Islet of Langerhans (tissue), 1 donor: ENCODE results near the gene ZRANB2.

Source experiments
- FAIRE-seq: peaks from one replicate; lab custom pipeline; 2011; peaks lifted over from hg19 to GRCh38; lab: Jason Lieb, UNC

Gene ZRANB2

GRCh38 chr1:71080739-71081696 is at the start of gene ZRANB2:
ZRANB2 (minus strand) TSS chr1:71081035; CDS start chr1:71080995, 40 bp downstream.
- FAIRE-seq = peak; percentile 100

DNA sequence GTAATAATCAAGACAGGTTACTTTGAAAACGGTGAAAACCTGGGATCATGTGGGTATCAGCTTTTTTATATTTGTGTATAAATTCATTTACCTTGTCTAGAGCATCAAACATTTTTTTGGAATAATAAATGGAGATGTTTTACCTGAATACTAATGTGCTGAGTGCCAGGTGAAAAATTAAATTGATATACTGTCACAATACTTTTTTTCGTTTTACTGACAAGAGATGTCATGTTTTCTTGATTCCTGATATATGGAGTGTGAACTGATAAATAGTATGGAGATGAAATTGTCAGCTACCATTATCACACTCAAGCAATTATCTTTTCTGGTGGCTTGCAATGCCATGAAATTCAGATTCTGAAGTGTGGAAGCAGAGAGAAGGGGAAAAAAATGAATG is 47.2 kb upstream of the ZRANB2 start:
- FAIRE-seq = no peak

- no peak for FAIRE-seq
Observed at GRCh38 chr1:71118086-71118485, 37.3 kb upstream of the ZRANB2 start.

GRCh38 chr1:71116729-71117128 is 35.9 kb upstream of the ZRANB2 start:
- FAIRE-seq = no peak

DNA sequence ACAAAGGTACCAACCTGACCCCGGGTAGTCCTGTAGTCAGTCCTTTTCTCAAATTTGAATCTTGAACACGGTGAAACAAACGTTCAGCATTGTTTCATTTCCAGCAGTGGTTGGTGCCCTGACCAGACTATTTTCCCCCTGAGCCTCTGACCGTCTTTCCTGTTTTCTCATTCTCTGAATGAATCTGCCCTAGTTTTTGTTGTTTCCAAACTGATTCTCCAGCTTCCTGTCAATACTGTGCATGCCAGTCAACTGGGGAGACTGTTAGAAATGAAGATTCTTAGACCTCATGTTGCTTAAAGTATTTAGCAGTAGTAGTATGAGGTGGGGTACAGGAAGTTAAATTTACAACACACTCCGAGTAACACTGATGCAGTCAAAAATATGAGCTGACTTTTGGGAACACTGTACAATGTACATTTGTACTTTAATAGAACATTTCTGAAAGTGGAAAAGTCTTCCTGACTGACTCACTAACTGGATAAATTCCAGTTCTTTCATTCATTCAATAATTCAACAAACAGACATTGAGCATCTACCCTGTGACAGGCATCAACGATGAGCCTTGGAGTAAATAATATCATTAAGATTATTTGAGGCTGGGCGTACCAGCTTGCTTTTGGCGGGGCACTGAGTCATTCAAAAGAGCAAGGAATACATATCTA is 26.0 kb upstream of the ZRANB2 start:
- FAIRE-seq = no peak

GRCh38 chr1:71104417-71104816 is 23.6 kb upstream of the ZRANB2 start:
- FAIRE-seq = no peak

- no peak for FAIRE-seq
Observed at GRCh38 chr1:71101839-71102376, 21.1 kb upstream of the ZRANB2 start.

GRCh38 chr1:71097428-71097827 is 16.6 kb upstream of the ZRANB2 start:
- FAIRE-seq = no peak

- no peak for FAIRE-seq
Observed at GRCh38 chr1:71094913-71095312, 14.1 kb upstream of the ZRANB2 start.

DNA sequence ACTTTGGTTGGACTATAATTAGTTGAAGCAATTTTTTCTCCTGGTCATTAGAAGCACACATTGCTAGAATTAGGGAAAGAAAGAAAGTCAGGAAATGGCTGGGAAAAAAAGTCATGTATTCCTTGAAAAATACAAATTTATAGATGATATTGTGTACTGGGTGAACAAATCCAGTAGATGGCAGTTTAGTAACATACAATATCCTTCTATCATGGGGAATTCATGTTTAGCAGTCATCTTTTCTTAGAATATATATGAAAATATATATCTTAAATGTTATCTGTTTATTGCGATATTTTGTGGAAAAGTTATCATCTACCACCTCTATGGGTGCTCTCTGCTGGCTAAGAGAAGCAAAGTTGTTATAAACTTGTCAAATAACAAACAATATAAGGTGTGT is 13.1 kb upstream of the ZRANB2 start:
- peak; percentile 43 for FAIRE-seq

DNA sequence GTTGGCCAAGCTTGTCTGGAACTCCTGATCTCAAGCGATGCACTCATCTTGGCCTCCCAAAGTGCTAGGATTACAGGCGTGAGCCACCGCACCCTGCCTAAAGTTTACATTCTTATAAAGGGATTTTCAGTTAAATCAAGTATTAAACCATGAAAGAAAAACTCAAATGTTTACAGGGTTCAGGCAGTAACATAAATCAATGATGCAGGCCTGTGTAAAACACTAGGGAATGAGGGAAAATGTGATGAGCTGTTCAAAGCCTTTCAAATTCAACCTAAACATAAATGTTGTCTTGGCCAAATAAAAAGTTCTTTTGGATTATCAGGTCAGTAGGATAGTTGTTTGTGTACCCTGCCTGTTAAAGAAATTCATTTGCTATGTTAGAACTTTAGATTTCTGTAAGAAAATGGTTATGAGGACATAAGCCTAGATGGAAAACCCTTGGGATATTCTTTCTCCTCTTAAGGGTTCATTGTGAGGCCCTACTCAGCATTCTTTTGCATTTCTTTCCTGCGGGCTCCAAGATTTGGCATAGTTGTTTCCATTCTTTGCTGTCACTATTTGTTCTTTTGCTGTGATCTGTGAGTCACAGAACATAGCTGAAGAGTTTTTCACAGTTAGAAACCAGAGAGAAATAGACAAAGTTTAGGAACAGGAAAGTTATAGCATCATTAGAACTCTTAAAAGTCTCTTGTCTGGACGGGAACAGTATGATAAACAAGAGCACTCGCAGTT is 8.9 kb upstream of the ZRANB2 start:
- FAIRE-seq = no peak

DNA sequence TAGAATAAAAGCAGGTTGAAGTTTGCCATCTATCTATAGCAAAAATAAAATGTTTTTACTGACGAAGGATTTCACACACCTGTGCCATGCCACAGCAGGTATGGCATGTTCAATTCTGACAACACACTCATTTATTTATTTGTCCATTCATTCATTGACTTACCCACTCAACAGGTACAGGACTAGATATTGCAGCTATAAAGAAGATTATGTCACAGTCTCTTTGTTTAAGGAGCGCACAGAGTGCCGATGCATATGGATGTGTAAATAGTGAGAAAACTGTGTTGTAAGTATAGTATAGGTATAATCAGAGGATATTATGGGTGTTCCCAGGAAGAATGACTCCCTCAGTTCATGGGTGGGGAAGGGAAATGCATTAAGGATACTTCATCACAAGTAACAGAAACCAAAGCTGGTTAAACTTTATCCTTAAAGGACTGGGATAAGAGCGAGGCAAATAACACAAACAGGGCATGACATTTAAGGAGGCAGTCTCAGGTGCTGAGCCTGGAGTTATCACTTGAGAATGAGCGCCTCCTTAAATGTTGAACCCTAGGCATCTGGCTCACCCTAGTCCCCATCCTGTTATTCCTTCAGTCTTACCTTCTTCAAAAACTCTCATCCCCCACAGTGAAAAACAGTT is 7.9 kb upstream of the ZRANB2 start:
- no peak for FAIRE-seq

- FAIRE-seq = no peak
Observed at GRCh38 chr1:71087713-71088112, 6.9 kb upstream of the ZRANB2 start.

GRCh38 chr1:71087060-71087459 is 6.2 kb upstream of the ZRANB2 start:
- no peak for FAIRE-seq

GRCh38 chr1:71086331-71086730 is 5.5 kb upstream of the ZRANB2 start:
- FAIRE-seq = no peak

DNA sequence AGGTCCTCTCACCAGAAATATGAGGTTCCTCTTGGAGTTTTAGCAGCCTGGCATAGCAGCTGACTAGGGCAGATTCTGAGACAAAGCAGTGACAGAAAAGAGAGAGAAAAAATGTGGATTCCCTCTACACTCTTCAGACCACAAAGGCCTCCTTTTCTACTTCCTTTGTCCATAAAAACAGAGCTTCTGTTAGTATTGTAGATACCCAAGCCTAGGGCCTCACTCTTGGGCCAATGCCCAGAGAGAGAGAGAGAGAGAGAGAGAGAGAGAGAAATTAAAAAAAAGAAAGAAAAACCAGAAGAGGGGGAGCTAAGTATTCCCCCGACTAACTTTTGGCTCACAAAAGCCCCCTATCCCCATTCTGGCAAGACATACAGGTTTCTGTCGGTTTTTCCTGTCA is 2.4 kb upstream of the ZRANB2 start:
- FAIRE-seq = no peak

DNA sequence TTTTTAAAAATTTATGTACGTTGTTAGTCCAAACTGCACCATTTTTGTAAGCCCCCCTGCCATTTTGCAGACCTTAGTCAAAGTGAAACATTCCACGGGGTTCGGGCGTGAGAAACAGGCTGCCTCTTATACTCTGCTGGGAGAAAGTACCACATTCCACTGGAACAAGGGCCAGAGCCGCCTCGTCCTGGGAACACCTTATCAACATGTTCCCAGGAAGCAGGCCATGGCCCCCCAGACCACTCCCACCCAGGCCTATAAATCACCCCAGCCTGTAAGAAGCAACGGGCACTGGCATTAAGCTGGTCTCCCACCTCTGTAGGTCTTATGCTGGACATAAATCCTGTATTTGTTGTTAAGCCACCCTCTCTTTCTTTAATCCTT is 854 bp upstream of the ZRANB2 start:
- FAIRE-seq = no peak

GRCh38 chr1:71080230-71080738 is 551 bp downstream of the ZRANB2 start:
- no peak for FAIRE-seq

DNA sequence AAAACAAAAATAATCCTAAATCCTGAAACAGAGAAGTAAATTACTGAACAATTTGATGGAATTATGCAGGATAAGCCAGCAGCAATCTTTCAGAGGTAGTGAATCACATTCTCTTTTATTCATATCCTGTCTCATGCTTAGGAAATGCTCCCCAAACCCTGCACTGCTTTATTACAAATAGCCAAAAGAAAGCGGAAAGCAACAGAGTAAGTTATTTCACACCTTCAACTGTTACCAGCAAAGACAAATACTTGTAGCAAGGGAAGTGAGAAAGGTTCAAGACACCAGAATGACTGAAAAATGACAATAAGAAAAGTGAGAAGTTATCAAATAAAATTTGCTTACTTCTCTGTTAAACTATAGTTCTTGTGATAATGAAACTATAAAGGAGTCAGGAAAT is 6.2 kb downstream of the ZRANB2 start:
- no peak for FAIRE-seq

DNA sequence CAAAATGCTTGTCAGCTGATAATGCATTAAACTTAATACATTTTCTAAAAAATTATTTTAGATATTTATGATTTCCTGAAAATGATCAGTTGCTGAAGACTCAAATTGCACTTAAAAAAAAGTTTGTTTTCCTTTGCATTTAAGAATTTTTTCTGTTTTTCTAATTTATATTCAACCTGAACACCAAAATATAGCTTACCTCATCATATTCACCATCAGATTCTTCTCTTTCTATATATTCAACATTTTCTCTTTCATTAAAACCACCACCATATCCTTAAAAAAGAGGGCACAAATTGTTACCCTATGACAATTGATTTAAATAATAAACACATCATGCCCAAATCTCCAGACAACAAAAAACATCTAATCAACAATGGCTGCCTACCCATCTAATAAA is 8.6 kb downstream of the ZRANB2 start:
- no peak for FAIRE-seq

- no peak for FAIRE-seq
Observed at GRCh38 chr1:71071720-71072119, 9.1 kb downstream of the ZRANB2 start.
